Hematopoietic multipotent progenitor cell treated with erythropoietin and hydrocortisone succinate and interleukin-3 and kit ligand, for 15 days (in vitro differentiated cells): Measurements from ENCODE around the gene ASCC3.
A peak's percentile ranks its signal among the peaks of the same experiment; 100 is the strongest.
"Not testable (repeated sequence)": the region's sequence is repeated elsewhere in the genome, so short reads cannot be mapped to it uniquely, and the experiment has no call there.

Source experiments
- DNase-seq: peaks from one replicate; pipeline ENCODE4 v3.0.0-alpha.2; 2015; ENCODE audit warnings: low spot score

The ASCC3 gene, protein sequence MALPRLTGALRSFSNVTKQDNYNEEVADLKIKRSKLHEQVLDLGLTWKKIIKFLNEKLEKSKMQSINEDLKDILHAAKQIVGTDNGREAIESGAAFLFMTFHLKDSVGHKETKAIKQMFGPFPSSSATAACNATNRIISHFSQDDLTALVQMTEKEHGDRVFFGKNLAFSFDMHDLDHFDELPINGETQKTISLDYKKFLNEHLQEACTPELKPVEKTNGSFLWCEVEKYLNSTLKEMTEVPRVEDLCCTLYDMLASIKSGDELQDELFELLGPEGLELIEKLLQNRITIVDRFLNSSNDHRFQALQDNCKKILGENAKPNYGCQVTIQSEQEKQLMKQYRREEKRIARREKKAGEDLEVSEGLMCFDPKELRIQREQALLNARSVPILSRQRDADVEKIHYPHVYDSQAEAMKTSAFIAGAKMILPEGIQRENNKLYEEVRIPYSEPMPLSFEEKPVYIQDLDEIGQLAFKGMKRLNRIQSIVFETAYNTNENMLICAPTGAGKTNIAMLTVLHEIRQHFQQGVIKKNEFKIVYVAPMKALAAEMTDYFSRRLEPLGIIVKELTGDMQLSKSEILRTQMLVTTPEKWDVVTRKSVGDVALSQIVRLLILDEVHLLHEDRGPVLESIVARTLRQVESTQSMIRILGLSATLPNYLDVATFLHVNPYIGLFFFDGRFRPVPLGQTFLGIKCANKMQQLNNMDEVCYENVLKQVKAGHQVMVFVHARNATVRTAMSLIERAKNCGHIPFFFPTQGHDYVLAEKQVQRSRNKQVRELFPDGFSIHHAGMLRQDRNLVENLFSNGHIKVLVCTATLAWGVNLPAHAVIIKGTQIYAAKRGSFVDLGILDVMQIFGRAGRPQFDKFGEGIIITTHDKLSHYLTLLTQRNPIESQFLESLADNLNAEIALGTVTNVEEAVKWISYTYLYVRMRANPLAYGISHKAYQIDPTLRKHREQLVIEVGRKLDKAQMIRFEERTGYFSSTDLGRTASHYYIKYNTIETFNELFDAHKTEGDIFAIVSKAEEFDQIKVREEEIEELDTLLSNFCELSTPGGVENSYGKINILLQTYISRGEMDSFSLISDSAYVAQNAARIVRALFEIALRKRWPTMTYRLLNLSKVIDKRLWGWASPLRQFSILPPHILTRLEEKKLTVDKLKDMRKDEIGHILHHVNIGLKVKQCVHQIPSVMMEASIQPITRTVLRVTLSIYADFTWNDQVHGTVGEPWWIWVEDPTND (N-terminal part only)

DNA sequence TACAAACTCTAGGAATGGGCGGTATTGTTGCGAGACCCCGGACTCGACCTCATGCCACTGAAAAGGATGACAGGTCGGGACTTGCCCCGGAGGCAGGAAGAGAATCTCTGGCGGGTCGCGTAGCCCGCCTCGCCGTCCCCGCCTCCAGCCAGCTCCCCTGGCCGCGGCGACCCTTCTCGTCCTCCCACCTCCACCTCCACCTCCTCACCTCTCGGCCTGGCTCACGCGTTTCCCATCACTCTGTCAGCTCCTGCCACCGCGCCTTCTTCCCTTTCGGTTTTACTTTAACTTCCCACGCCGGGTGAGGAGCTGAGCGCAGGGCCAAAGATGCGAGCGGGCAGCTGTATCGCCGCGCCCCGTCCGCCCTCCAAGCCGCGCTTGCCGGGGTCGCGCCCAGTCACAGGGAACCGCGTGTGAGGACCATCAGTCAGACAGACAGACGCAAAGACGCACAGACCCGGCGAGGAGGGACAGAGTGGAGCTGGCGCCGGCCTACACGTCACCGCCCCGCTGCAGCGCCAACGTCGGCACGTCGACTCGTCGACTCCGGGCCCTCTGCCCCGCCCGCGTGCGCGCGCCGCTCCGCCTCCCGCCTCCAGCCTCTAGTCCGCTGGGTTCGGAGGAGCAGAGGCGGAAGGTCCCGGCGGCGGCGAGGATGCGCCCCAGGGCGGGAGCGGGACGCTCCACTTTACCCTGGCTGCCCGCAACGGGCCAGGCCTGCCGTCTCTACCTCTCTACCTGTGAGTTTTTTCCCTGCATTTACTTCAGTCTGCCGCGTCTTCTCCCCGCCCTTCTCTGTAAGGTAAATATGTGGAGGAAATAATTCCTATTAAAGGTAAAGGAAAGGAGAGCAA, at the start of gene ASCC3:
TSS of gene ASCC3 (minus strand) at position 477 of the 854 bp plus-strand sequence. CDS start 13,332 bp downstream, outside the sequence.
- DNase-seq, result peak; percentile 90

DNA sequence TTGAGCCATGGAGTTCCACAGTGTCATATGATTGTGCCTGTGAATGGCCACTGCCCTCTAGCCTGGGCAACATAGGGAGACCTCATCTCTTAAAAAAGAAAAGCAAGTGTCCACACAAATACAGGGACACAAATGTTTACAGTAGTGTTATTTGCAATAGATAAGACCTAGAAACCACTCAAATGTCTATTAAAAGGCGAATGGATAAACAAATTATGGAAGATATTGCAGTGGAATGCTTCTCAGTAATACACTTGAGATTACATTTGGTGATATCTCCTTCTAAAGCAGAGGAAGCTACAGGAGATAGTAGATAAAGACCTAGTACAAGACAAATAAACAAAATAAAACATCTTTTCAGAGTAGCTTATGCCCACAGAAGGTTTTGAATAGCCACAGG, 44.6 kb upstream of the ASCC3 start:
- no peak for DNase-seq

DNA sequence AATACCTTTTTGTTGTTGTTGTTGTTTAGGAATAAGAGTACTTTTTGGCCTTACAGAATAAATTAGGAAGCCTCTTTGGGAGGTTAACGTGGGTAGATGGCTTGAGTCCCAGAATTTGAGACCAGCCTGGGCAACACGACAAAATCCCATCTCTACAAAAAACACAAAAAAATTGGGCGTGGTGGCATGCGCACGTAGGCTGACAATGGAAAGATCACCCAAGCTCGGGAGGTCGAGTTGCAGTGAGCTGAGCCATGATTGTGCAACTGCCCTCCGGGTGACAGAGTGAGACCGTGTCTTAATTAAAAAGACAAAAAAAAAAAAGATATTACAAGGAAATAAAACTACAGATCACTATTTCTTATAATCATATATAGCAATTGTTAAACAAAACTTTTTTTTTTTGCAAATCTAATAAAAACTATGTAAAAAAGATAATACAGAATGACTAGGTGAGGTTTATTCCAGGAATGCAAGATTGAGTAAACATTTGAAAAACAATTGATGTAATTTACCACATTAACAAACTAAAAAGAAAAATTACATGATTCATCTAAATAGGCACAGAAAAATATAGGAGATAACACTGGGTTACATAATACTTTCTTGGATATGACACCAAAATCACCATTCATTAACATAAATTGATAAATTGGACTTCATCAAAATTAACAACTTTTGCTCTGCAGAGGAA, 43.6 kb upstream of the ASCC3 start:
- DNase-seq, result no peak

DNA sequence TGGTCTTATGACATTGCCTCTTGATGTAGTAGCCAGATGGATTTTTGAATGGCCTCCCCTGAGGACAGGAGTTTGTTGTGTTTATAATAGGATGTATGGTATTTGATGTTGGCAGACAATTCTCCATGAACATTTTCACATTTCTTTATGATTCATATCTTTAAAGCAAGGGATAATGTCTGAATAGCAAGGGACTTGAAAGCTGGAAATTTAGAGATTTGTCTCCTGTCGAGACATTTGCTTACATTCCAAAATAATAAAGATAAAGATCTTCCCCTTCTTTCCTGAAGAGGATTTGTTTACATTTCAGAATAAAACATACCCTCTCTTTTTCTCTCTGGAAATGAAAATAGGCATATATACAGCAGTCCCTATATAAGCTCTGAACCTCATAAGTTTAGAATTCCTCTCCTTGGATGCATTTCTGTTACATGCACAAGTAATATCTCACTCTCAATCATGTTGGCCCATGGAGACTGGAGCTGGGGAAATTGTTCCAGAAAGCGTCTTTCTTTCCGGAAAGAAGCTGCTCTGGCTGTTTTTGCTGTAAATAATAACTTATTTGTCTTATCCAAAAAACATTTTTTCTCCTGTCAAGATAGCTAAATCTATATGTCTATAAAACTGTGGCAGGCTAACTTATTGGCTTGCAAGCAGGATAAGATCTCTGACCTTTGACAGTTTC, 42.5 kb upstream of the ASCC3 start:
- no peak for DNase-seq

DNA sequence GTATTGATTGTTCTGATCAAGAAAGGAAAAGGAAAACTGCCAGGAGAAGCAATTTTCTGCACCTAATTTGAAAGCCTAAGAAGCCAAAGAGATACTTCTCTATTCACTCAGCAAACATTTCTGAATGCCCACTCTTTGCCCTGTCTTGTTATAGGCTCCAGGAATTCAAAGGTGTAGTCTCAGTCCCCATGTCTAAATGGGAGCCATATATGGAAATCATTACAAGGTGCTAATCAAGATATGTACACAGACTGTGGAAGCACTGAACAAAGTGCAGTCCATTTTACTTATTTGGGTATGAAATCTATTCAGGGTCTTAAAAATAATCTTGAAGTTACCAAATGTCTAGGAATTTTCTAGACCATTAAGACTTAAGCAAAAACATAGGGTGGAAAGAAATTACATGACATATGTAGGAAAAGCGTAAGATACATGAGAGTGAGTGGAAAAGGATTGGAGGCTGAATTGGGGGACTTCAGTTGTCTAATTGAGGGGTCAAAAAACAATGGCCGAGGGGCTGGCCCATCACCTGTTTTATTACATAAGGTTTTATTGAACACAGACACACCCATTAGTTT, 39.0 kb upstream of the ASCC3 start:
- no peak for DNase-seq

DNA sequence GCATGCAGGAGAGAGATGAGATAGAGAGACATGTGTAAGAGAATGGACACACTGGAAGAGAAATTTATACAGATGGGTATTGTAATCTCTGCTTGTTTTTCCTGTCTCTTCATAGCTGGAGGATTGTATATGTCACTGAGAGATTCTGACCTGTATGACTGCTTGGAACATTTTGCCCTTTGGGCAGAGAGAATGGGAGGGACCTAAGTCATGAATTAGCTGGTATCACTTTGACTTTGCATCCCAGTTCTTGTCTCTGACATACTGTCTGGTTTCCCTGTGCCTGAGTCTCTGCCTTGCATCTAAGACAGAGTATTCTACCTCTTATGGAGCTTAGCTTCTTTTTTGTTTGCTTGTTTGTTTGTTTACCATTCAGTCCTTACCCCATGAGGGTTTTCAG, 37.0 kb upstream of the ASCC3 start:
- no peak for DNase-seq

DNA sequence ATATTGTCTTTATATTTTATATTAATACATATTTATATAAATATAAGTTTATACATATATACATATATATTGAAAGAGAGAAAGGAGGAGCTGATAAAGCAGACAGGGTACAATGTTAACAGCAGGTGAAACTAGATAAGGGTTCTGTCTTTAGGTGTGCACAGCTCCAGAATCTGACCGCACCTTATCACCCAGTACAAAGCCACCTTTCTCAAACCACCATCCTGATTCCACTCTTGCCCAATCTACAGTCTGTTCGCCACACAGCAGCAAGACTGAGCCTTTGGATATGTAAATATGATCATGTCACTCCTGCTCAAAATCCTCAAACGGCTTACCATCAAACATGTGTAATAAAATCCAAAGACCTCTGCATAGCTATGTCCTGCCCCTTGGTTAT, 34.7 kb upstream of the ASCC3 start:
- no peak for DNase-seq

DNA sequence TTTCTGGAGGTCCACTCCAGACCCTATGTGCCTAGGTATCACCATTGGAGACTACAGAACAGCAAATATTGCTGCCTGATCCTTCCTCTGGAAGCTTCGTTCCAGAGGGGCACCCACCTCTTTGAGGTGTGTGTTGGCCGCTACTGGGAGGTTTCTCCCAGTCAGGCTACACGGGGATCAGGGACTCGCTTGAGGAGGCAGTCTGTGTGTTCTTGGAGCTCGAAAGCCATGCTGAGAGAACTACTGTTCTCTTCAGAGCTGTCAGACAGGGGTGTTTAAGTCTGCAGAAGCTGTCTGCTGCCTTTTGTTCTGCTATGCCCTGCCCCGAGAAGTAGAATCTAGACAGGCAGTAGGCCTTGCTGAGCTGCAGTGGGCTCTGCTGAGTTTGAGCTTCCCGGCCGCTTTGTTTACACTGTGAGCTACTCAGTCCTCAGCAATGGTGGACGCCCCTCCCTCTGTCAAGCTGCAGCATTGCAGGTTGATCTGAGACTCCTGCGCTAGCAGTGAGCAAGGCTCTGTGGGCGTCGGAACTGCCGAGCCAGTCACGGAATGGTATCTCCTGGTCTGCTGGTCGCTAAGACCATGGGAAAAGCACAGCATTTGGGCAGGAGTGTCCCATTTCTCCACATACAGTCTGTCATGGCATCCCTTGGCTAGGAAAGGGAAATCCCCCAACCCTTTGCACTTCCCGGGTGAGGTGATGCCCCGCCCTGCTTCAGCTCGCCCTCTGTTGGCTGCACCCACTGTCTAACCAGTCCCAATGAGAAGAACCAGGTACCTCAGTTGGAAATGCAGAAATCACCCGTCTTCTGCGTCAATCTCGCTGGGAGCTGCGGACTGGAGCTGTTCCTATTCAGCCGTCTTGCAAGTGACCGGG, 32.5 kb upstream of the ASCC3 start:
- DNase-seq, result no peak

DNA sequence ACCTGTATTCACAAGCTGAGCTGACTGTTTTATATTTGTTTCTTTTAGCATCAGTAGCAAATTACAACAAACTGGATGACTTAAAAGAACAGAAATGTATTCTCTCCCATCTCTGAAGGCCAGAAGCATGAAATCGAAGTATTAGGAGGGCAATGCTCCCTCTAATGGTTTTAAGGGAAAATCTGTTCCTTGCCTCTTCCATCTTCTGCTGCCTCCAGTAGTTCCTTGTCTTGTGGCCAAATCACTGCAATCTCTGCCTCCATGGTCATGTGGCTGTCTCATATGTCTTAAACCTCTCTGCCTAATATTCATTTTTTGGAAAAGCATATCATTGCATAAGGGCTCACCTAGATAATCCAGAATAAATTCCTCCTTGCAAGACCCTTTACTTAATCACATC, 25.2 kb upstream of the ASCC3 start:
- DNase-seq, result no peak

DNA sequence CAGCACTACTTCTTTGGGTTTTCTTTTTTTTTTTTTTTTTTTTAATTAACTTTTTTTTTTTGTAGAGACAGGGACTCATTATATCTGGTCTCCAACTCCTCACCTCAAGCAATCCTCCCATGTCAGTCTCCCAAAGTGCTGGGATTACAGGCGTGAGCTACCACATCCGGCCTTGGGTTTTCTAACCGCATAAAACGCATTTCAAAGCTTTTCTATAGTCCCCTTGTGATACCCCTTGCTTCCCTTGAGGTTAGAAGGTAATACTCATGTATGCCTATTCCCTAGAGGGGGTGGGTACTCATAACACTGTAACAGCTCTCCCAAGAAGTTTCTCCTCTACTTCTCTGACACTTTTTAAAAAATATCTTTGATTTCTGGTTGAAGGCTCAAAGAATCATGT, 23.9 kb upstream of the ASCC3 start:
- no peak for DNase-seq

DNA sequence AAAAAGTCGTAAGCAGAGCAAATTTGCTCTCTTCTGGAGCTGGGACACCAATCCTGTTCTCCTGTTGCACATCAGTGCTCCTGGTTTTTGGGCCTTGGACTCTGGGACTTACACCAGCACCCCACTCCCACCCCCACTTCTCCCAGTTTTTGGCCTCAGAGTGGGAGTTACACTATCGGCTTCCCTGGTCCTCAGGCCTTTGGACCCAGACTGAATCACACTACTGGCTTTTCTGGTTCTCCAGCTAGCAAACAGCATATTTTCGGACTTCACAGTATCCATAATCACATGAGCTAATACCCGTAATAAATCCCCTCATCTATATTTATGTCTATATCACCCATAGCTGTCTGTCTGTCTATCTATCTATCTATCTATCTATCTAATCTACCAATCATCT, 23.2 kb upstream of the ASCC3 start:
- DNase-seq, result no peak

DNA sequence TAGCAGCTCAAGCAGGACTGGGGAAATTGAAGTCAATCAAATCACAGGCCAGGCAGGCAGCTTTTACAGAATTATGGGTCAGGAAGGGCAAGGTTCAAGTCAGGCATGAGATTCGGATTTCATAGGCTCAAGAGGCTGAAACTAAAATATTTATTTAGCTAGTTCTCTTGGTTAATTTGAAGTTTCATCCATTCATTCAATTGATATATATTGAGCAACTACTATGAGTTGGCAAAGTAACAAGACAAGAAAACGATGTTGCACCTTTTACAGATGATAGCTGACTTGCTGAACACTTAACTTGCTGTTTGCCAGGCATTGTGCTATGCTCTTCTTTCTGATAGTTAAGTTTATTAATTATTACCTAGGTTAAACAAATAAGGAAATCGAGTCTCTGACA, 20.5 kb upstream of the ASCC3 start:
- DNase-seq, result no peak

DNA sequence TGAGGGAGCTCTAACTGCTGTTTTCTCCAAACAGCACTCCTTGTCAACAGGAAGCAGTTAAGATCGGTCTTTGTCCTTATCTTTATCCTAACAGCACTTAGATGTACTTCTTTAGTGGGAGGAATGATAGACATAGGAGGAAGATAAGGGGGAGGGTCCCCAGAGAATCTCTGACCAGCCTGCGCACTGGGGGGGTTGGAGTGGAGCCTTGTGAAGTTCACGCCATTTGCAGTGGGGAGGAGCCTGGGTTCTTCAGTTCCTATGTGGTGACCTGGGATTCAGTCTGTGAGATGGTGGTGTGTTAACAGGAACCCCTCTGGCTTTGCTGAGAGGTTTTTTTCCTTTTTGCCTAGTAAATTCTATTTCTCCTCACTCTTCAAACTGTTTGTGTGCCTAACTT, 18.1 kb upstream of the ASCC3 start:
- DNase-seq, result no peak

DNA sequence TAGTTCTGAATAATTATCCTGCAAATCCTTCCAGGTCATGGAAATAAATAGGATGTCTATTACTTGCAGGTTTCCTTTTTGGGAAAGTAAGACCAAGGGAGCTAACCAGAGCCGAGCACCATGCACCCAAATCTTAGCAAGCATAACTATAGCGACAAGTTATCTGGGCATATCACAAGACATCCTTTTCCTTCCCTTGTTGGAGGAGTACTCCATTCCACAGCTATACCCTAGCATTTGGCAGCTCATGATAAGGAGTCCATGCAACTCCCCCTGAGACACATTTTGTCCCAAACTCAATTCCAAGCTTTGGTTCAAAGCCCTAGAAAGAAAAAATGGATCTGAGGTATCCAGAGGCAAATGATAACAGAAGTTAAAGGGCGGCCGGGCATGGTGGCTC, 16.5 kb upstream of the ASCC3 start:
- DNase-seq, result no peak

DNA sequence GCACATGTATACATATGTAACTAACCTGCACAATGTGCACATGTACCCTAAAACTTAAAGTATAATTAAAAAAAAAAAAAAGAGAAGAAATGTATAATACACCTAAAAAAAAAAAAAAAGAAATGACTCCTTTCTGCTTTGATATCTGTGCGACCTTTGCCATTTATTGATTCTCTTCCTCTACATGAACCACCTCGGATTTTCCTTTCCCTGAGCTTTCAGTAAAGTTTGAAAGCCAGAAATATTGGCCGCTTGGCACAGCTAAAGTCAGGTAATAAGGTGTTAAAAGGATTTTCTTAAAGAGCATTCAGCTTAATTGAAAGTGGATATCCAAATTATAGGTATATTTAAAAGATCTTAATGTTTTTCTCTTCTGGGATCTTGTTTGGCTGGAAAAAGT, 12.6 kb upstream of the ASCC3 start:
- no peak for DNase-seq

DNA sequence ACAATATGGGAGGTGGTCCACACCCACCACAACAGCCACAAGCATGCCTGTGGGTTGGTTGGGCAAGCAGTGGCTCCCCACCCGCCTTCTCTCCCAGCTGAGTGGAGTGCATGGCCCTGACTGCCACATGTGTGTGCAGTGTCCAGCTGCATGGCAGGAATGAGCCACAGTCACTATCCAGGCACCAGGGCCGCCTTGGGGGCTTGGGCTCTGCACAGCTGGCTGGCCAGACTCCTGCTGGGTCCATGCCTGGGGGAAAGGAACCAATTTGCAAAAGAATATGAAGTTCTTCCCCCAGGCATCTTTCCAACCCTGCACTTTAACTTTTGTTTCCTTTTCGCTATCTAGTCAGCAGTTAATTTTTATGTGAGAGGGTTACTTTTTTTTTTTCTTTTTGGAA, 11.6 kb upstream of the ASCC3 start:
- no peak for DNase-seq

DNA sequence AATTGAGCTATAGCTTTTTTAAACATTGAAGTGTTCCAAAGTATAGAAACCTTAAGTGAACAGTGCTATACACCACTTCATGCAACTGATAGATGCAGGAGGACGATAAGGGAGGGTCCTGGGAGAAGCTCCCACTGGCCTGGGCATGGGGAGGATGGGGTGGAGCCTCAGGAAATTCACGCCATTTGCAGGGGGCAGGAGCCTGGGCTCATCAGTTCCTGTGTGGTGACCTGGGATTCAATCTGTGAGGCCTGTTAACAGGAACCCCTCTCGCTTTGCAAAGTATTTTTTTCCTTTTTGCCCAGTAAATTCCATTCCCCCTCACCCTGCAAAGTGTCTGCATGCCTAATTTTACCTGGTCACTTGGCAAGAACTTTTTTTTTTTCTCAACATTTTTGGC, 11.0 kb upstream of the ASCC3 start:
- DNase-seq, result no peak

DNA sequence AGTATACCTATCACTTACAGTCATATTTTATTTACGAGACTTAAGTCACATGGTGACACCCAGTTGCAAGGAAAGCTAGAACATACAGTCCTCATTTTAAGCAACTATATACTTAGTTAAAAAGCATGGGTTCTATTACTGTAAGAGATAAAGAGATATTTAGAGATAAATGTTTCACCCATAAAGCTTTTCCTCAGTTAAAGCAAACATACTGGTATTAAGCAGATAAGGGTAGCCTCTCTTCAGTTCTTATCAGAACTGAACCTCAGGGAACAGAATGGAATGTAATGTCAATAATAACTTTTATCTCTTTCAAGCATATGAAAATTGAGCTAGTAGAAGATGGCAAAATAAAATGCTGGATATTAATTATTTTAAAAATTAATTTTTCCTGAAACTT, 9.9 kb upstream of the ASCC3 start:
- DNase-seq, result peak; percentile 17

DNA sequence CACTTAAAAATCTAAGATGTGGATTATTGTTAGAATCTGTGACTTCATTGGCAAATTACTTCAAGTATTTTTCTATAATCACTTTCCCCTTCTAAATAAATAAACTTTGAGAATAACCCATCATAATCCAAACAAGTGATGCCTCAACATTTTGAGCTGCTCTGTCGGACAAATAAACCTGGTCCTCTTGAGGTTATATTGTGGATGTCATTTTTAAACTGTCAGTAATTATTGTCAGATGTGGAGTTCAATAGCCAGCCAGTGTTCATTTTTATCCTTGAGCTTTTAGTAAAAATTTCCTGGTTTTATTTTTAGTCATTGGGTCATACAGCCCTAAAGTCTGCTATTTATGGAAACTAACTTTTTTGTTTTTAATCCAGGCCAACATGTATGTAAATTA, 9.5 kb upstream of the ASCC3 start:
- not testable (repeated sequence) for DNase-seq
